Urothelium cell line (cell line): ENCODE results near the gene SC5D.

ENCODE experiments used
- DNase-seq: peaks from one replicate; pipeline ENCODE4 v3.0.0; 2011; ENCODE audit warnings: low spot score, mixed read lengths
- FAIRE-seq: peaks from 2 replicates; lab custom pipeline; 2011; peaks lifted over from hg19 to GRCh38; lab: Jason Lieb, UNC

Gene SC5D

GRCh38 chr11:121352251-121352891 lies 59.8 kb downstream of the SC5D start:
- FAIRE-seq (no peak), DNase-seq (no peak)

DNA sequence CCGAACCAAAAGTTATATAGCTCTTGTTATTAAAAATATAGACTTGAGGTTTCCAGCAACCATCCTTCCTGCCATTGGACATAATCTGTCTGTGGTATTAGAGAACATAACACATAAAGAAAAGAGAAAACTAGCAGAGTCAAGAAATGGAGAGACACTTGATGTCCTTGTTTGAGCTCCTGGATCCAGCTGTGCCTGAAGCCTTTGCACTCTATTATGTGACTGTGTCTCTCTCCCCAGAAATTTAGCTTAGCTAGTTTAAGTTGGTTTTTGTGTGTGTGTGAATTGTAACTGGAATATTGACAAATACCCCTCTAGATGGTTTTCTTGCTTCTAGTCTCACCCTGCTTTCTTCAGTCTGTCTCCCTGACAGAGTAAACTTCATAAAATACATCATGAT lies 61.6 kb downstream of the SC5D start:
- FAIRE-seq (no peak), DNase-seq (no peak)

GRCh38 chr11:121356357-121356756 lies 63.8 kb downstream of the SC5D start:
- DNase-seq (no peak), FAIRE-seq (no peak)
